NCI-H446 (cell line): ENCODE measurements around the gene CELF6.
"Not testable (repeated sequence)": the region's sequence is repeated elsewhere in the genome, so short reads cannot be mapped to it uniquely, and the experiment has no call there.

Experiments used
- DNase-seq, 2 experiments: peaks; one replicate each; lab custom pipeline; 2025; lab: John Stamatoyannopoulos, UW

Gene CELF6

DNA sequence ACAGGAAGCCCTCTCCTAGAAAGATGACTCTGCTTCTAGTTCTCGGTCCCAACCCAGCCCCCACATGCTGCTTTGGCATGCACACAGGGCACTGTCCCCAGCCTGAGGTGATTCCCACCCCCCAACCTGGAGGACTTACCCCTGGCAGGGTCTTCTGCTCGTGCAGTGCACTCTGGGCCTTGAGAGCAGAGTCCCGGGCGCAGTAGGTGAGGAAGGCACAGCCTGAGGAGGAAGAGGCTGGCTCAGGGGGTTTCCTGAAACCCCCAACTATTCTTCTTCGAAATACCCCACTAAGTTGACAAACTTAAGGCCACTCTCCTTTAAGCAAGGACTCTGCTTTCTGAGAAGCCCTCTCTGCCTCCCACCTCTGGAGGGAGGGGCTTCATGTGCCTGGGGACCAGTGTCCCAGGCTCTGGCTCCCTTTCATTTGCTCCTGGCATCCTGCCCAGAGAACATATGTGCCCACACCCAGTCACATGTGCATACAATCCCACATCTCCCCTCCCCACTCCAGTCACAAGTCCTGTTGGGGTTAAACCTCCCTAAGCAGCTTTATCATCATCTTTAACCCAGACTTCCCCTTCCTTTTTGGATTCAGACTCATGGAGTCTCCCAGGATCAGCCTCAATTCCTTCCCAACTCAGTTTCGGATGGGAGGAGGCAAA, 4.1 kb downstream of the CELF6 start:
- DNase-seq, result peak; percentile 5 to 75

DNA sequence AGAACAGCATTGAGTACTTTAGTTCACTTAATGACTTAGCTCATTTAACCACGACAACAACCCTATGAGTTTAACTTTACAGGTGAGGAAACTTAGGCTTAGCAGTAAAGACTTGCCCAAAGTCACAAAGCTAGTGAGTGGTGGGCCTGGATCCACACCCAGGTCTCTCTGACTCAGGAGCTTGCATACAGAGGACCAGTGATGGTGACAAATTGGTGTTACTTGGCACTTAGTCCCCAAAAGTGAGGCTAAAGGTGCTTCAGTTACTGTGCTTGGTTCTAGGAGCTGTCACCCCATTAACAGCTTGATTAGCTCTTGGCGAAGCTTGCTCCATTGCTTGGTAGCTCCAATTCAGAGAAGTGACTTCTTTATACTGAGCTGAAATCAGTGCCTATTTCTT, 6.1 kb downstream of the CELF6 start:
- DNase-seq, result no peak

DNA sequence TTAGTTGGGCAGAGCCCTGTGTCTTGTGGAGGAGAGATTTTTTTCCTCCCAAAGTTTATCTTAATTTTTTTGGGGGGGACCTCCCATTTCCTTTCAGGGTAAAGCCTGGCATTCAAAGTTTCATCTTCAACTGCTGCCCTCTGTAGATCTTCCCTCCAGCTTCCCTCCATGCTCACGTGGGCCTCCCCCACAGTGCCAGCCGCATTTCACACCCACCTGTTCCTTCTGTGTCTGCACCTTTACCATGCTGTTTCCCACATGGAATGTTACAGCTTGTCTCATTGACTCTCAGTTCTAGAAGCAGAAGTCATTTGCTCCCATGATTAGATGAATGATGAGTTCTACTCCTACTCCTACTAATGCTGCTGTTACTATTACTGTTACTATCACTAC, 6.5 kb downstream of the CELF6 start:
- DNase-seq, result no peak

DNA sequence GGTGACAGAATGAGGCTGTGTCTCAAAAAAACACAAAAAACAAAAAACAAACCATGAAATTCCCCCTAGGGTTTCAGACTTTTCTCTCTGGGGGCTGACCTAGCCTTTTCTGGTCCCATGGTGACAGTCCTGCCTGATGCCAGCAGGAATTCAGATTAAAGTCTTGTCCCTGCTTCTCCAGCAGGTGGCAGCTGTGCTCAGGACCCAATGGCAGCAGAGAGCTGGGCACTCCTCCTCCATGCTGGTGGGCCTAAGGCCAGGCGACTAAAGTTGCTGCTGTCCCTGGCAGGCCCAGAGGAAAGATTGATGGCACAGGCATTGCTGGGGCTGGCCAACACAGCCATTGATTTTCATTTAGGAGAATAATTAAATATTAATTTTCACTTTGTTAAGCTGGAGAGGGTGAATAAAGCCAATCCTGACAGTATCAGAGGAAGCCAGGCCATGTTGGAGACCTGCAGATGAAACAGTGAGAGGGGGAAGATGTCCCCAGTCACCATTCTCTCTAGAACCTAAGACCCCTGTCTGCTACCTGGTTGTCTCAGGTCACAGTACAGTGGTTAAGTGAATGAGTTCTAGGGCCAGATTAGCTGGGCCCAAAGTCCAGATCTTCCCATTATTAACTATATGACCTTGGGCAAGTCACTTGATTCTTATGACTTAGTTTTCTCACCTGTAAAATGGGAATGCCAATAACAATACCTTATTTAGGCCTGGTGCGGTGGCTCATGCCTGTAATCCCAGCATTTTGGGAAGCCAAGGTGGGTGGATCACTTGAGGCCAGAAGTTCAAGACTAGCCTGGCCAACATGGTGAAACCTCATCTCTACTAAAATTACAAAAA, 7.1 kb downstream of the CELF6 start:
- DNase-seq, result peak; percentile 43 to 73

DNA sequence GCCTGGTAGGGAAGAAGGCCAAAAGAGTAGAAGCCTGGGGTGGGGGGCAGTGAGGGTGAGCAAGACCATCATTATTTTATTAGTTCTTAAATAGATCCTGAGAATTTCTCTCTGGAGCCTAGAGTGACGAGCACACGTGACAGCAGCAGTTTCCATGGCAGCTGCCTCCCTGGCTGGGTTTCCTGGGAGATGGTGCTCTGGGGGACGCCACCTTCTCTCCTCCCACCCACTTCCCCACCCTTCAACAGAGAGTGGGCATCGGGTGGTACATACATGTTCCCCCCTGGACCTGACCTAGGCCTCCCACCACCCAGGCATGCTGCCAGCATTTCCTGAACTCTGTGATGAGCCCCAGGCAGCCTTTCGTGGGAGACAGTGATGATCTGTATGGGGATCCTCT, 12.9 kb downstream of the CELF6 start:
- DNase-seq, result no peak

DNA sequence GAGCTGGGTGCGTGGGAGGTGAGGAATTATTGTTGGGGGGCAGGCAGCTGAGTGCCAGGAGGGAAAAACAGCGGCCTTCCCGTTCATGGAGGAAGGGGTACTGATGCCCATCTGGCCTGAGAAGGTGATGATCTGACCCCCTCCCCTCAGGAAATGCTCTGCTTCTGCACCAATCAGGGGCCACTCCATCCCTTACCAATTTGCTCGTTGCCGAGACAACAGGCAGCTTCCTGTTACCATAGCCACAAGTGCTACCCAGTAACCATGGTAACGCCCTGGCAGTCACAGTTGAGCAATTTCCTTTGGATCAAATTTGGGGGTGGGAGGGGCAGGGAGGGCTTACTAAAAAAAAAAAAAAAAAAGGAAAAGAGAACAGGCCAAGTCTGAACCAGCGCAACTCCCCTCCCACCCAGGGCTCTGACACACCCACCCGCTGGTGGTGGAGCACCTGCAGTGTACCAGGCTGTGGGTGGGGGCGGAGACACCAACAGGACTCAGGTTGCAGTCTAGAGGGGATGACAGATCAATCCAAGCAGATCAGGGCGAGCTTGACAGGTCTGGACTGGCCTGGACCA, 13.7 kb downstream of the CELF6 start:
- DNase-seq, result peak; percentile 12 to 36

DNA sequence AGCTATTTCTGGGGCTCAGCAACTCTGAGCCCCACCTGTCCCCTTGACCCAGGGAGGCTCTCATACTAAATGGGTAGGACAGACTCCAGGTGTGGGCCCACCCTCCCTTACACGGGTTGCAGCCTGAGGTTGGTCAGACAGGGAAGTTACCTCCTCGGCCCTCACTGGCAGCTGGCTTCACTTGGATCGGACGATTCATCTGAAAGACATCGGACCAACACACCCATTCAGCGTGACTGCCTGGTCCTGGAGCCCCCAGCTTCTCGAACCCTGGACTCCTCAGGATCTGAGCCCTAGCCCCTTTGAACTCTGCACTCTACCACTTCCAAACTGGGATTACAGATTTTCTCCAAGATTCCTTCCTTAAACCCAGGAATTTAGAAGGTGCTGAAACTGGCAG, 15.4 kb downstream of the CELF6 start:
- no peak for DNase-seq

DNA sequence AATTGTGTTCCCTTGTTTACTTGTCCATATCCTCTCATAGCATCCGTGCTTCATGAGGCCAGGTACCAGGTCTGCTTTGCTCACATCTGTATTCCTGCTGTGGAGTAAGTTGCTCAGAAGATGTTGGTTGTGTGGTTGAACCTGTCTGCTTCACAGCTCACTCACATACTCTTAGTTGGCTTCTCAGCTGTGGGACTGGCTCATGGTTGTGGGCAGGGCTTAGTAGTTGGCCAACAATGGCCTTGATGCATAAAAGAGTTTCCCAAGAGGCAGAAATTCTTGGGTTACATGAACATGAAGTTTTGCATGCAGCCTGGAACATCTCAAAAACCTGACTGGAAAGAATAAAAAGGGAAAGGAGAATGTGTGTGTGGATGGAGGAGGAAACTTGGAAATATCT, 17.0 kb downstream of the CELF6 start:
- no peak for DNase-seq

DNA sequence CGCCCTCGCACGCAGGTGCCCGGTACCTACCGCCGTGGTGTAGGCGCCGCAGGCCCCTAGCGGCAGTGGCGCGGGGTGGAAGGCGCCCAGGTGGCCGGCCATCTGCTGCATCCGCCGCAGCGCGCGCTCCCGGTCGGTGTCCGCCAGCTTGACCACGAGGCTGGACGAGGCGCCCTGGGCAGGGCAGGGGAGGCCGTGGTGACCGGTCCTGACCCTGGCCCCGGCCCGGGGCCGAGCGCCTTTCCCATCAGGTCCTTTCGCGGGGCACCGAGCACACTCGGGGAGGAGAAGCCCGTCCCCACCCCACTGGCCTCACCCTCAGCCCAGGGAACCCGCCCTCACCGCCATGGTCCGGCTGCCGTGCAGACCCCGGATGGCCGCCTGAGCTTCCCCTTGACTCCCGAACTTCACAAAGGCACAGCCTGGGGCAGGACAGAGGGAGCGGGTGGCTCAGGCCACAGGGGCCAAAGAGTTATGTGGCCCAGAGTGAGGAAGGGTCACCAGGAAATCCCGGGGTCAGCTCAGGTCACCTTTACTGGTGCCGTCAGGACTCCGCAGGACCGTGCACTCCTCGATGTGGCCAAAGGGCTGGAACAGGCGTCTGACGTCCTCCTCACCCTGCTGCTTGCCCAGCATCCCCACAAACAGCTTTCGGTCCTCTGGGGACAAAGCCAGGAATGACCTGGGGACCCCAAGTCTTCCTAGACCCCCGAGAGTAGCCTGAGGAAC, 30.2 kb downstream of the CELF6 start:
- DNase-seq, result no peak

DNA sequence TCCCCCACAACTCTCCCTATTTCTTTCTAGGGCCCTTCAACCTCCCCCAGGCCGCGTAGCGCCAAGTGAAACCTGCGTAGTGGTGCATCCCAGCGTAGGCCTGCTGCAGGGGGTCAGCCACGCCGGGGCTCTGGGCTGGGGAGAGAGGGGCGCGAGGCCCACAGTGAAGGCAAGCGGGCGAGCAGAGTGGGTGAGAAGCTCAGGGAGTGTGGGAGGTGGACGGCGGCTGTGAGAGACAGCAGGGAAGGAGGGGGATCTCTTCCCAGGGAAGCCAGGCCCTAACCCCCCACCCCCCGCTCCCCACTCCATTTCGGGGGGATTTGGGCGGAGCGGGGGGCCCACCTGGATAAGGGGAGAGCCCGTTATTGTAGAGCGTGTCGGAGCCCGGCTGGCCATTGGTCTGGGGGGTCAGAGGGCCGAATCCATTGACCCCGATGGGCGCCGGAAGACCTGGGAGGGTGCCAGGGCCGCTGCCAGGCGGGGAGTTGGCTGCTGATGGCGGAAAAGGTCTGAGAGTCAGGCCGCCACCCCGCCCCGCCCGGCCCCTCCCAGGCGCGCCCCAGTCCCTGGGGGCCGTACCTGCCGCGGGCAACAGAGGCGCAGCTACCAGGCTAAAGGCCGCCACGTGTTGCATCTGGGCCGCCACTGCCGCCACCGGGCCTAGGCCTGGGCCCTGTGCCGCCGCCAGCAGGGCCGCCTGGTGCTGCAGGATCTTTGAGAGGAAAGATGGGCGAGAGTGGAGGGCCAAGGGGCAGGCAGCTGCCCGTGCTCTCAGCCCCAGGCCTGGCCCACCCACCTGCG, 31.0 kb downstream of the CELF6 start:
- DNase-seq, result no peak

DNA sequence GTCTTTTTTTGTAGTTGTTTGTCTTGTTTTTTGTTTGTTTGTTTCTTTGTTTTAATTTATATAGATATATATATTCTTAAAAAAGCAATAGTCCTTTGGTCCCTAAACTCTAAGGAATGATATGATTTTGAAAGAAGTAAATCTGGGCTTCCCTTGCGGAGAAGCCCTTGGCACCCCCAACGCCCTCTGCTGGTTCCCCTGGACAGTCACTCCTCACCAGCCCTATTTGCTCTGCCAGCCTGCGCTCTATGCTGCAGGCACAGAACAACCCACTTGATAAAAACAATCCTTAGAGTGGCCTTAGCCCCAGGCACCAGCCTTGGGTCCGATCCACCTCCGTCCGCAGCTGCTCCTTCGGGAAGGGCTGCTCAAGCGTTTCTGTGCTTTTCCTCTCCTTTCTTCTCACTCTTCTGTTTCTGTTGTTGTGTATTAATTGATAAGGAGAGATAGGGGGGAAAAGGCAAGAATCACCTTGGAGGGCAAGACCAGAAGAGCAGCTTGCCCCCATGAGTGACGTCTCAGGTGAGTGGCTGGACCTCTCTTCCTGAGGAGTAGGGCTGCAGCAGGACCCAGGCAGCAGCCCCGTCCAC, 33.9 kb downstream of the CELF6 start:
- DNase-seq, result peak in 1 of 2 experiments; percentile 12

DNA sequence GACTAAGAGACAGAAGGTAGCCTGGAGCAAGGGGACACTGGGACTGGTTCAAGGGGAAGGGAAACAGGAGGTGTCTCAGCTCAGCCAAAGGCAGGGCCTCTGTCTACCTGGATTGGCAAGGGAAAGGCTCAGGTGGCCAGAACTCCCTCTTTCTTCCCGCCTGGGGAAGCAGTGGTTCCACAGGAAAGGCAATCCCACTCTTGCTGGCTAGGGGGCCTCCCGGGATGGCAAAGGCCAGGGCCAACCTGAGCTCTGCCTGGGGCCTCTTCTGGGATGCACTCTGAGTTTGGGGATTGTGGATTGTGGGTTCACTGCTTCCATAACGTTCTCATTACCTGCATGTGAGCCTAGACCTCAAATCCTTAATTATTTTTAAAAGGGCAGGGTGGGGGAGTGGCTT, 34.6 kb downstream of the CELF6 start:
- DNase-seq, result no peak

DNA sequence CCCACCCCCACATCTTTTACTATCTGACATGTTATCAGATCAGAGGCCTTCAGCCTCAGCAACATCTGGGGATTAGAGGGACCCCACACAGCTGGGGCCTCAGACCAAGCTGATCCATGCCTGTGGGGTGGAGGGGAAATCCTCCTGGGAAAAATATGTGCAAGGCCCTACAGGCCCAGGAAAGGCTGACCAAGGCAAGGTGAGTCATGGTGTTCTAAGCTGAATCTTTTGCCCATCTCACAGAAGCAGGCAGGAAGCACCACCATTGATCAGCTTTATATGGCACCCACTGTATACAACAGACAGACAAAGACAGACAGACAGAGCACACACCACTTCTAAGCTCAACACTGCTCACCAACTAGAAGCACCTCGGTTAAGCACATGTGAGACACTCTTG, 35.2 kb downstream of the CELF6 start:
- DNase-seq, result no peak

DNA sequence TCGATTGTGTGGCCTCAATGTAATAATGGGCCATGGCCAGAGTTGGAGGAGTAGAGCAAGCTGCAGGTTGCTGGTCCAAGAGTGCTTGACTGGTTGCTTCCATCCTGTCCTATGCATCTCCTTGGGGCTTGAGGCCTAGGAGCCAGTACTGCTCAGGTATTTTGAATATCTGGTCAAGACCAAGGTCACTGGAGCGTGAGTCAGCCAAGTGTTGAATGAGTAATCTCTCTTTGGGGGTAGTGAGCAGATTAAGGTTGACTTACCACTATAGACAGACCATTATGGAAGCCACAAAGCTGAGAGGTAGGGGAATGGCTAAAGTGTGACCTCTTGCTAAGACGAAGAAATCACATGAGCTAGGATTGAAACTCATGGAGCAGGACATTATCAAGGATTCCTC, 38.2 kb downstream of the CELF6 start:
- no peak for DNase-seq

DNA sequence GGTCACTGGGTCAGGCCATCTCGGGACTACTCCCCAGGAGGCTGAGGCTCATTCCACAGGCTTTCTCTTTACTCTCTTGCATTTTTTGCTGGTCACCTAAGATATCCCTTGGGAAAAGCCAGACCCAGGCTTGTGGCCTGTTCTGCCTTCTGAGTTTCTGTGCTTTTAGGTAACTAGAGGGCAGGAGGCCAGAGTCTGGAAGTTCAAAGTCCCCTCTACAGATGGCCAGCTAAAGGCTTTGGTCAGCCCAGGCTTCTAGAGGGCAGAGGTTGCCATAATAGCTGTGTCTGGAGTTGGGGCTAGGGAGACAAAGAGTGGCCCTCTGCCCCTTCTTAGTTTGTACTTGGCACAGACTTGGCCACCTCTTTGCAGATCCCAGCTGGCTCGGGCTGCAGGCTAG, 39.2 kb downstream of the CELF6 start:
- no peak for DNase-seq

DNA sequence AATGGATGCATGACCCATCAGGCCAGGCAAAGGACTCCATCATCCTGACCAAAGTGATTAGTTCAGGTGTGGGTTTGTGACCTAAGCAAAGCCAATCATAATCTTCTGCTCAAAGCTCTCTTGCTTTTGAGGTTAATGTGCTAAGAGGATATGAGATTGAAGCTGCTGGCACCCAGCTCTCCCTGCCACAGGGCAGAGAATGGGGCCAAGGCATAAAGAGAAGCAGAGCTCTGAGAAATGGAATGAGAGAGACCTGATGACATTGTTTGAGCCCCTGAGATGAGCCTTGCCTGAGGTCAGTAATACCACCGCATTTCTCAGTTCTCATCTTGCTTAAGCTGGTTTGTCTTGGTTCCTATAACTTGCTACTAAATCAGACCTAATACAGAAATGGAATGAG, 41.2 kb downstream of the CELF6 start:
- DNase-seq, result no peak

DNA sequence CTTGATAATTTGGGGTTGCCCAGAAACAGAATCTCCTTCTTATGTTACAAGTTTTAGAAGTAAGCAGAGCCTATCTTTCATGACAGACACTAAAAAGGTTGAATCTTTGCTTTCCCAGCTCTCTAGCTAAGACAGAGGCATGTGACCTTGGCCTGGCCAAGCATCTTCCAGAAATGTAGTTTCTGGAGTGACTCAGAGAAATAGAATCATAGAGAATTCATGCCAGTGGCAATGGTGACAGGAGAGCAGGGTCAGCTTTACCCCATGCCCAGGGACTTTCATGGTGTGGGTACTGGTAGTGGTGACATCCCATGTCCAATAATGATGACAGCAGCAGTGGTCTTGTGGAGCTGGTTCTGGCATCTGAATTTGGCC, 43.6 kb downstream of the CELF6 start:
- no peak for DNase-seq

DNA sequence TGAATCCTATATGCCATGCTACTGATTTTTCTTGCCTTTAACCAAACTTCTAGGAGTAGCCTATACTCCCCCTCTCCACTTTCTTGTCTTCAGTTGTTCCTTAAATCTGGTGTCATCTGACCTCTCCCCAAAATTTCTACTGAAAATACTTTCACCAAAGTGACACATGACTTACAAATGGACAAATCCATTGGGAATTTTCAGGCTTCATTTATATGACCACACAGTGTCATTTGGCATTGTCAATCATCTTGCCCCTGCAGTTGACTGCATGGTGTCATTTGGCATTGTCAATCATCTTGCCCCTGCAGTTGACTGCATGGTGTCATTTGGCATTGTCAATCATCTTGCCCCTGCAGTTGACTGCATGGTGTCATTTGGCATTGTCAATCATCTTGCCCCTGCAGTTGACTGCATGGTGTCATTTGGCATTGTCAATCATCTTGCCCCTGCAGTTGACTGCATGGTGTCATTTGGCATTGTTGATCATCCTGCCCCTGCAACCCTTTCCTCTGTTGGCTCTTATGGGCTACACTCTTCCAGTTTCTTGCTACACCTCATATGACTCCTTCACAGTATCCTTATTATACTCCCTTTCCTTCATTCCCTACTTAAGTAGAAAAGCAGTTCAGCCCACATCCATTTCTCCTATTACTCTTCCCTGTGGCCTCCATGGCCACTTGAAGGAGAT, 44.2 kb downstream of the CELF6 start:
- DNase-seq, result not testable (repeated sequence)

DNA sequence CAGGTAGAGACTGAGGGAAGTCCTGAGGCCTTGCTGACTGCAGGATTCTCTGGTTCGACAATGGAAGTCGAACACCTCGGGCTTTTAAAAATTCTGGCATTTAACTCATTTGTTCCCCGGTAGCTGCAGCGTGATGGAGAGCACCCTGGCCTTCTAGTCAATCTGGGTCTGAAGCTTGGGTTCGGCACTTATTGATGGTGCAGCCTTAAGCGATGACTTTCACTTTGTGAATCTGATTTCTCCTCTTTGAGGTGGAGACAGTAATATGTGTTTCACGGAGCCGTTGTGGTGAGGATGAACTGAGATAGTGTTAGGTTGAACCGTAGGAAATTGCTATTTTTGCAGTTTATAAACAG, 47.0 kb downstream of the CELF6 start:
- peak in 1 of 2 experiments; percentile 32 for DNase-seq

DNA sequence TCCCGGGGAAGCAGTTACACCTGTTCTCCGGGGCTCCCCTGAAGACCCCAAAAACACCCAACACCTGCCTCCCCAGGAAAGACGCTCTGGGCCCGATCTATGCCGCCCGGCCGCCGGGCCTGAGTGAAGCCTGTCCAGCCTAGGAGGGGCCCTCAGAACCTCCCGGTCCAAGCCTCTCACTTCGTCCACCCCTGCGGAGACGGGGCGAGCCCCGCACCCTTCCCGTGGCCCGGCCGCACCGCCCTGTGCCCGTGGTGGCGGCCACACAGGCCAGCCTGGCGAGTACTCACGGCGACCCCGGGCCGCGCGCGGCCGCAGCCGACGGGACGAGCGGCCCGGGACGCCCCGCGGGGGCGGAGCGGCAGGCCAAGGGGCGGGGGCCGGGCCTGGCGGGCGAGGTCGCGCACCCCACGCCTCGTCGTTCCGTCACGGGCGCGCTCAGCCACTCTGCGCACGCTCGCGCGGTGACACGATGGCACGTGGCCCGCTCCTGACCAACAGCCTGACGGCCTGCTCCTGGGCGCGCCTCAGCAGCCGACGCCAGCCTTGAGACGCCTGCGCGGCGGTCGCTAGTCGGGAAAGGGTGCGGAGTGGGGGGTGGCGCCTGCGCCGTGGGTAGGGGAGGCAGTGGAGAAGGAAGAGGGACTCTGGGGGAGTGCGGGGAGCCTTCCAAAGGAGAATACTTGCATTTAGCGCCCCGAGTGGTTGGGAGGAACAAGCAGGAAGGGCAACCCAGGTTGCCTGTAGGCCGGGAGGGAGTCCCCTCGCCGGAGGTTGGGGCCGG, 47.6 kb downstream of the CELF6 start, which contains the start of gene PARP6:
PARP6 (minus strand) TSS at position 342 of the 784 bp plus-strand sequence. CDS start 5,077 bp downstream, outside the sequence.
- peak; percentile 84 to 96 for DNase-seq
